Activated CD4-positive, CD25-positive, alpha-beta regulatory T cell treated with anti-CD3 and anti-CD28 coated beads, Interleukin-2, amount 50 U/mL, for 16 hours (primary cell): ENCODE results near the gene MRAS.

ENCODE experiments used
- DNase-seq: peaks from one replicate; pipeline ENCODE4 v3.0.0-alpha.2; 2020; ENCODE audit warnings: low read depth, low spot score

MRAS gene

GRCh38 chr3:138340511-138340910 lies 7.9 kb upstream of the MRAS start:
- no peak for DNase-seq

GRCh38 chr3:138344754-138345153 lies 3.6 kb upstream of the MRAS start:
- DNase-seq: no peak

- DNase-seq: no peak
These were observed 668 bp downstream of the MRAS start for GRCh38 chr3:138348754-138349739.

- DNase-seq: no peak
These were observed 1.7 kb downstream of the MRAS start for GRCh38 chr3:138349926-138350665.

- no peak for DNase-seq
These were observed 2.8 kb downstream of the MRAS start for GRCh38 chr3:138351151-138351550.

- no peak for DNase-seq
These were observed 3.7 kb downstream of the MRAS start for GRCh38 chr3:138351916-138352550.

- no peak for DNase-seq
These were observed 6.0 kb downstream of the MRAS start for GRCh38 chr3:138354376-138354775.

- DNase-seq: no peak
These were observed 6.7 kb downstream of the MRAS start for GRCh38 chr3:138355071-138355470.

GRCh38 chr3:138356730-138357405 lies 8.5 kb downstream of the MRAS start:
- no peak for DNase-seq

GRCh38 chr3:138359148-138359918 lies 11.0 kb downstream of the MRAS start:
- no peak for DNase-seq

GRCh38 chr3:138359919-138360868 lies 11.8 kb downstream of the MRAS start:
- DNase-seq: no peak

GRCh38 chr3:138360869-138361525 lies 12.6 kb downstream of the MRAS start:
- no peak for DNase-seq

GRCh38 chr3:138361561-138361971 lies 13.2 kb downstream of the MRAS start:
- DNase-seq: no peak

GRCh38 chr3:138362538-138362937 lies 14.2 kb downstream of the MRAS start:
- DNase-seq: no peak

- no peak for DNase-seq
These were observed 14.9 kb downstream of the MRAS start for GRCh38 chr3:138363322-138363721.

GRCh38 chr3:138364356-138365252 lies 16.2 kb downstream of the MRAS start:
- no peak for DNase-seq

- DNase-seq: no peak
These were observed 16.8 kb downstream of the MRAS start for GRCh38 chr3:138365253-138365555.

- no peak for DNase-seq
These were observed 17.8 kb downstream of the MRAS start for GRCh38 chr3:138366006-138366759.
